Measurements from ENCODE around the gene NHEJ1.

- TF ChIP-seq CTCF (IDR thresholded peaks at IDR 0.05) (no peak), POLR2A (IDR thresholded peaks at IDR 0.05) (no peak)
Measured at GRCh38 chr2:219140722-219141121, 19.9 kb downstream of the NHEJ1 start.
